Stimulated activated CD8-positive, alpha-beta memory T cell treated with anti-CD3 and anti-CD28 coated beads, Interleukin-12 subunit alpha, Interleukin-12 subunit beta, amount 100 ng/mL, for 4 hours (primary cell): ENCODE data around the gene TTC7B.

ENCODE experiments used
- DNase-seq: peaks from one replicate; pipeline ENCODE4 v3.0.0-alpha.2; 2020; ENCODE audit warnings: low read depth

The TTC7B gene

DNA sequence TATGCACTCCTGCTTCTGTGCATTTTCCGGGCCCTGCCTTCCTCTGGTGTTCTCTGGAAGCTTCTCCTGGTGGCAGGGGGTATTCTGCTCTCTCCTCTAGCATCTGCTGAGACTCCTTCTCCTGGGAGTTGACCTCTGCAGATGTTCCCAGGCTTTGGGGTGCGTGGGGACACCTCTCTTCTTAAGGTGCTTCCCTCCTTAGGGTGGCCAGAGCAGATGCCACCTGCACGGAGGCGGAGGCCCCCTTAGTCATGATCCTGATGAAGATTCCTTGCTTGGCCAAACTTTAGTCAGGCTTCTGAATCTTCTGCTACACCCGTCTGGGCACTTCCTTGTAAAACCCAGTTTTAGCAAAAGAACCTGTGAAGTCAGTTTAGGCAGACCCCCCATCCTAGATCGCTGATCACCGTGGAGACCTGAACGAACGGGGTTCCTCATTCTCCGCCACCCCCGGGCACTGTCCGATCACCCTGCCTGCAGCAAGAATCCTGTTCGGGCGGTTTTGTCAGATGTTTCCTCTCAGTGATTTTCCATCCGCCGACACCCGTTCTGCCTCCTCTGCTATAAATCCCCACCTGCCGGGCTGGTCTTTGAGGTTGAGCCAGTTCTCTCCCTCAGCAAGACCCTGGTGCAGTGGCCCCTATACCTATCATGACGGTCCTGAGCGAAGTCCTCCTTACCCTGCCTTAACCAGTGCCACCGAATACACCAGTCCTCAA lies 307.5 kb downstream of the TTC7B start:
- no peak for DNase-seq

DNA sequence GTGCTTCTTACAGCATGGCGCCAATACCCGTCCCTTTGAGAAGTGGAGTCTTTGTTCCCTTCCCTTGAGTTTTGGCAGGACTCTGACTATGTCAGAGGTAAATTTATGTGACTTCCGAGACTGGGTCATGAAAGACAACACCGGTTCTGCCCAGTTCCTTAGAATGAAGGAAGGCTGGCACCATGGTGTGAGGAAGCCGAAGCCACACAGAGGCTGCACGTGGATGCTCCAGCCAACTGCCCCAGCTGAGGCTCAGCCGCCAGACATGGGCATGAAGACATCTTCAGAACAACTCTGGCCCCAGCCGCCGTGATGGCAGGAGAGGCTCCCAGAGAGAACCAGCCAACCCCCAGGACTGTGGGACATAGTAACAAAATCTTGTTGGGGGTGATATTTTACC lies 308.2 kb downstream of the TTC7B start:
- no peak for DNase-seq

DNA sequence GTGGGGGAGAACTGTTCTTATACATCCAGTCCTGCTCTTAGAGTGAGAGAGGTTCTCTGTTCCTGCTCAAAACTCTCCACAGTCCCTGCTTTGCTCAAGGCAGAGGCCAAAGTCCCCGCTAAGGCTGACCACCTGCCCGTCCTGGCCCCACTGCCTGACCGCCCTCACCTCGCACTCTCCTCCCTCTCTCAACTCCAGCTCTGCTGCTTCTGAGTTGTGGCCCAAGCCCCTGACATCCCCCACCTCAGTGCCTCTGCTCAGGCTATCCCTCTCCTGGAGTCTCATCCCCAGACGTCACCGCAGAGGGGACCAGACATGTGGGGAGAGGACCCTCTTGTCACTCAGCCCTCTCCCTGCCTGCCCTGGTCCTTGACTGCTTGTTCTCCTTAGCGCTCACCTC lies 308.8 kb downstream of the TTC7B start:
- DNase-seq: no peak

DNA sequence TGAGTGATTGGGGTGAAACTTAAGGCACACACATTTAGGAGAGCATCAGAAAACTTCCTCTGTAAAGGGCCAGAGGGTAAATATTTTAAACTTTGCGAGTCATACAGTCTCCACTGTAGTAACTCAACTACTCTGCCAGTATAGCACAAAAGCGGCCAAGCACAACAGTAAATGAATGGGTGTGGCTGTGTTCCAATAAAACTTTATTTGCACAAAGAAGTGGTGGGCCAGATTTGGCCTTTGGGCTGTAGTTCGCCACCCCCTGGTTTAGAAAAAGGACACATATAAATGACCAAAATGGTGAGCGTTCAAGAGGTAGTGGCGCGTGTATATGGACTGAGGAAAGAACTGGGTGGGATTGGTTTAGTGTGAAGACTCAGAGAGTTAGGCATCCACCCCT lies 309.5 kb downstream of the TTC7B start:
- DNase-seq: no peak

DNA sequence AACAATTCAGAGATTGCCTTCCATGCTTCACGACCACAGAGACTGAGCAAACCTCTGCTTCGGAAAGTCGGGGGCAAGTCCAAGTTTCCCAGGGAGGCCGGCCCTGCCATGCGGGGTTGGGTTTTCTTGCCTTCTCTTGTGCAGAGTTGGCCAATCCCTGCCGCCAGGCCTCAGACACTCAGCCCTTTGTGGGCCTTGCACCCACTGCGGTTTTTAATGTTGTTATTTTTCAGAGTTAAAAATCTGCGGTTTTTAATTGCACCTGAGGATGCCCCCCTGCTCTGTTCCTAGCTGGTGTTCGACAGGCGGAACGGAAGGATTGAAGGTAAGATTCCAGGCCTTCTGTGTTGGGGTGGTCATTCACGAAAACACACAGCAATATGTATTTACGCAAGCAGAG lies 310.7 kb downstream of the TTC7B start:
- DNase-seq: no peak

DNA sequence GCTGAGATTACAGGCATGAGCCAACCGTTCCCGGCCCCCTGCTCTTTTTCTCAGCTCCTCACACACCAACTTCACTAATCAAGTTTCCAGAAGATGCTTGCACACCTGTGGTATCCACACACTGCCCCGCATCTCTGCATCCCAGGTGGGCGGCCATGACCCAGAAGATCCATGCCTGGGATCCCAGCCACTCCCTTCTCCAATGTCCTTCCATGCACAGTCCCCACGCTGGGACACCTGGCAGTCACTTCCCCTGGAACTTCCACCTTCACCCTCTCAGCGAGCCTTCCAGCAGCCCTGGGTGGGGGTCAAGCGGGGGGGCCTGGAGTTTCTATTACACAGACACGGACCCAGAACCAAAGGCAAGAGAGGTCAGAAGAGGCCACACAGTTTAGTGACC lies 311.6 kb downstream of the TTC7B start:
- DNase-seq: no peak

DNA sequence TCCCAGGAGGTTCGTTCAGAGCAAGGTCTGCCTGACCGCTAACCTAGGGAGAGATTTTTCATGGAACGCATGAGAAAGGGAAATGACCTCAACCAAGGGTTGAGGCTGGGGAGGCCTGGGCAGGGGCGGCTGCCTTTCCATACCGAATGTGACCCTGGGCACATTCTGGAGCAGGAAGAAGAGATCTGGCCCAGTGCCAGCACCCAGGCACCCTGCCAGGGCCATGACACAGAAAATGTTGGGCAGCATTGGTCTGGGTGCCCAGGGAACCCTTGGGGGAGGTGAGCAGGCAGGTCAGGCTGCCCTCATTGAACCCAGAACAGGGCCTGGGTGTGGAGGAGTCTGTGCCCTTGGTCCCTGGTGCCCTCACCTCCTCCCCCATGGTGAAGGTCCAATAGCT lies 312.6 kb downstream of the TTC7B start:
- no peak for DNase-seq

DNA sequence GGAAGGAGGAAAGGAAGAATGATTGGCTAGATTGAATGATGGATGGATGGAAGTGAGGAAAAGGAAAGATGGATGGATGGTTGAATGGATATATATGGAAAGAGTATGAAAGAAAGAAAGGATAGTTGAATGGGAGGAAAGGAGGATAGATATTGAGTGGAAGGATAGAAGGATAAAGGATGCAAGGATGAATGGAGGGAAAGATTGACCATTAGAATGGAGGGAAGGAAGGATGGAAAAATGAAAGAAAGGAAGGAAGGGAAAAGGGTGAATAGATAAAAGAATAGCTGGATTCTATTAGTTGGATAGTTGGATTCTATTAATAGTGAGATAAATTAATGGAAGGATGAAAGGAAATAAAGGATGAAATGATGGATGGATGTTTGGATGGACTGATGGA lies 313.5 kb downstream of the TTC7B start:
- DNase-seq: no peak

DNA sequence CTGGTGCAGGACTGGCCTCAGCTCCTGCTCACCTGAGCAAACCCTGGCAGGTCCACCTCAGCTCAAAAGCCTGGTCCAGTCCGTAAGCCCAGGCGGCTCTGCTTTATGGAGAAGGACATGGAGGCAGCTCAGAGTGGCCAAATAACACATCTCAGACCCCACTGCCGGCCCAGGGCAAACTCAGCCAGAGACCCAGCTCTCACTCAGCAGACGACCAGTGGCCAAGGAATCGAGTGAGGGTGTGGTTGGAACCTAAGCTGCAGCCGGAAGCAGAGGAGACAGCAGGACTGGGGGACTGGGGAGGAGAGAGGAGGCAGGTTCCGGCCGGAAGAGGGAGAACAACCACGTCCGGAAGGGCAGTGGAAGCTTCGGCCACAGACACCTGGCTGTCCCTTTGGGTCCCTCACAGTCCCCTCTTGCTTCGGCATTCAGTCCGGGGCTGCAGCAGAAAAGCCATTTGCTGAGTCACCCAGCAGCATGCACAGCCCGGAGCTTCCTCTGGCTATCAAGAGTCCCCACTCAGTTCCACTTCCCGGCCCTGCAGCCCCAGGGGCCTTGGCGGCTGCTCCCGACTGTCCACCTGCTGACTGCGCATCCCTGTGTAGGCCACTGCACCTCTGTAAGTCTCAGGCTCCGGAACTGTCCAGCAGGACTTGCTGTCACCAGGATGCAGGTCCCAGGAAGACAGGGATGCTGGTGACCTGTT lies 315.4 kb downstream of the TTC7B start:
- no peak for DNase-seq

DNA sequence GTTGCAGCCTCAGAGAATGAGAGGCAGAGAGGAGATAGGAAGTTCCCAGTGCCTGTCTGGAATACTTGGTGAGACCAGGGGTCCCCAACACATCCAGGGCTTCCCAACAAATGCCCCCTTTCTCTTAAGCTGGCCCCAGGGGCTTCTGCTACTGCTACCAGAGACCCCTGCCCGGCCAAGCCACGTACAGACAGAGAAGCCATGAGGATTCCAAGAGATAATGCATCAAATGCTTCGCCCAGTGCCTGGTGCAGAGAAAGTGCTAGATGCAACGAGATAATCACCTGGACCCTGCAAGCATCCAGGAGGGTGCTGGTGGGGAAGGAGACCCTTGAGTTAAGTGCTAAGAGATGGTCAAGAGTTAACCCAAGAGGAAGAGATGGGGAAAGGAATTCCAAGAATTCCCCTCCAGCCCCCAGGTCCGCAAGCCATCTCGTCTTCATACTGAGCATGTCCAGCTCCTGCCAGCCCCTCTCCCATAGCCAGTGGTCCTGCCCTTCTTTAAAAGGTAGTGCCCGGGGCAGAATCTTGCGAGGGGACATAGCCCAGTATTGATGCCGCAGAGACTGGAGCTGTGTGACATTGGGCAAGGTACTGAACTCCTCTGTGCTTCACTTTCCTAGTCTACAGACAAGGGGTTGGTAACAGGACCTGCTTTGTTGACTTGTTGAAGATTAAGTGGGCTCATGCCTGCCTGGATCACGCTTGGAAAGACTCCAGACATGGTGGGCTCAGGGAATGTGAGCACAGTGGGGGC lies 316.1 kb downstream of the TTC7B start:
- no peak for DNase-seq

DNA sequence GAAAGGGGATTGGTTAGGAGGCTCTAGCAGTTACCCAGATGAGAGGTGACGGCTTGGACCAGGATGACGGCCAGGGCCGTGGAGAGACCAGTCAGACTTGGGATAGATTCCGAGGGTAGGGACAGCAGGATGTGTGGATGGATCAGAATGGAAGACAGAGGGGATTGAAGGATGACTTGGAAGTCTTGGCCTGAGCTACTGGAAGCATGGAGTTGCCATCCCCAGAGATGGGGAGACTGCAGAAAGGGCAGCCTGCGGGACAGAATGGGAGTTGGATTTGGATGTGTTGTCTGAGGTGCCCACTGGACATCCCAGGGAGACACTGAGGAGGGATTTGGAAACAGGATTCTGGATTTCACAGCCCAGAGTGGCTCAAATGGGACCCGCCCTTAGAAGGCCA lies 317.1 kb downstream of the TTC7B start:
- DNase-seq: no peak

DNA sequence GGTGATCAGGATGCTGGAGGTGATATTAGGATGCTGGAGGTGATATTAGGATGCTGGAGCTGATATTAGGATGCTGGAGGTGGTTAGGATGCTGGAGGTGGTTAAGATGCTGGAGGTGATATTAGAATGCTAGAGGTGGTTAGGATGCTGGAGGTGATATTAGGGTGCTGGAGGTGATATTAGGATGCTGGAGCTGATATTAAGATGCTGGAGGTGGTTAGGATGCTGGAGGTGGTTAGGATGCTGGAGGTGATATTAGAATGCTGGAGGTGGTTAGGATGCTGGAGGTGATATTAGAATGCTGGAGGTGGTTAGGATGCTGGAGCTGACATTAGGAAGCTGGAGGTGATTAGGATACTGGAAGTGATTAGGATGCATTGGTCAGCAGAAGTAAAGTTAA lies 318.0 kb downstream of the TTC7B start:
- no peak for DNase-seq

DNA sequence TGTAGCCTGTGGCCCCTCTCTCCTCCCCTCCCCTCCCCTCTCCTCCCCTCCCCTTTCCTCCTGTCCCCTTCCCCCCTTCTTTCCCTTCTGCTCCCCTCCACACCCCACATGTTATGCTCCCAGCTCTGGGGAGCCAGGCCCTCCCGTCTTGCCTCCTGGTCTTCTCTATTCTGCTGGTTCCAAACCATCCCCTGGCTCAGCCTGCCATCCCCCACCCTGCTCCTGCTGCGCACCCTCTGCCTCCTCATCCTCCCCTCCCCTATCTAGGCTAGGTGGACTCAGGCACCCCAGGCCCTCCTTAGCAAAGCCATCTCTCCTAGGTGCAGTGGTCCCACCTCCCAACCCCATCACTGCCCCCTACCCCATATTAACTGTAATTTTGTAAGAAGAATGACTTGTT lies 319.9 kb downstream of the TTC7B start:
- DNase-seq: no peak

DNA sequence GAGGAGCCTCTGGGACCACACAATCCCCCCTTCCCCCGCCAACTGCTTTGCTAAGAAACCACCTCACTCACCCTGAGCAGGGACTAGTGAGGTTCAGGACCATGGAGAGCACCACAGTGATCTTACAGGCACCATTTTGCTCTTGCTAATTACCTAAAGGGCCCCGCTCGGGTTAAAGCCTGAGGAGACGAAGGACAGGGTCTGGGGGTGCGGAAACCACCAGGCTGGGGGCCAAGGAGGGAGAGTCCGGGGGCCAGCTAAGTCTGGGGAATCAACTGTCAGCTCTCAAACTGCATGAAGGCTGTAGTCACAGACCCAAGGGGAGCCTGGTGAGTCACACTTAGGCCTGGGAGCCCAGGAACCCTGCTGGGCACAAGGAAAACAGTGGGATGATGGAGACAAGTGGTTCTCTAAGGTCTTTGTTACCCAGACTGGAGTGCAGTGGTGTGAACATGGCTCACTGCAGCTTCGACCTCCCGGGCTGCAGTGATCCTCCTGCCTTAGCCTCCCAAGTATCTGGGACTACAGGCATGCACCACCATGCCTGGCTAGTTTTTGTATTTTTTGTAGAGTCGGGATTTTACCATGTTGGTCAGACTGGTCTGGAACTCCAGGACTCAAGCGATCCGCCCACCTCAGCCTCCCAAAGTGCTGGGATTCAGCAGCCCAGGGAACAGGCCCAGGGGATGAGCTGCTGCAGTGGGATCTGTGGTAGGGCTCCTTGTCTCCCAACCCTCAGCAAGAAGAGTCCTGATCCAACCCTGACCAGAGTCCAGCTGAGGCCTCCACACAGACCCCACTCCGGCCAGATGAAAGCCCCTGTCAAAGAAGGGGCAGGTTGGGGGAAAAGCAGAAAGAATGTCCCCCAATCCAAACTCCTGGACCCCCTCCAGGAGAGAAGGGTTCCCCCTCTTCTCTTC lies 320.6 kb downstream of the TTC7B start:
- DNase-seq: no peak

DNA sequence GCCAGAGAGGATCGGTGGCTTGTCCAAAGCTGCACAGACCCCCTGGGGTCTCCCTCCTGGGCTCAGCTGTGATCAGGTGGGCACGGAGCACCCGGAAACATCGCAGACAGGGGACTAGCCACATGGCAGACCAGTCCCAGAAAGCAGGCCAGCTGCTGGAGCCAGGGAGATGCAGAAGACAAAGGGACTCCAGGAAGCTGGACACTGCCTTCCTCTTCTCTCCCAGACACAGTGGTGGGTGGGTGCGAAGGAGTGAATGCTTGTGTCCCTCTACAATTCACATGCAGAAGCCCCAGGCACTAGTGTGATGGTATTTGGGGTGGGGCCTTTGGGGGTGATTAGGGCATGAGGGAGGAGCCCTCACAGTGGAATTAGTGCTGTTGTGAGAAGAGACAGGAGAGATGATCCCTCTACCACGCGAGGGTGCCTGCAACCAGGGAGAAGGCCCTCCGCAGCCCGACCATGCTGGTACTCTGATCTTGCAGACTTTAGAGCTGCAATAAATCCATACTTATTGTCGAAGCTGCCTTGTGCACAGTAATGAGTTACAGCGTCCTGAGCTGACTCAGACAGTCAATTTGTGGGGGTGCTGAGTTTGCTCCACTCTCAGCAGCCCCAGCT lies 324.2 kb downstream of the TTC7B start:
- DNase-seq: no peak

DNA sequence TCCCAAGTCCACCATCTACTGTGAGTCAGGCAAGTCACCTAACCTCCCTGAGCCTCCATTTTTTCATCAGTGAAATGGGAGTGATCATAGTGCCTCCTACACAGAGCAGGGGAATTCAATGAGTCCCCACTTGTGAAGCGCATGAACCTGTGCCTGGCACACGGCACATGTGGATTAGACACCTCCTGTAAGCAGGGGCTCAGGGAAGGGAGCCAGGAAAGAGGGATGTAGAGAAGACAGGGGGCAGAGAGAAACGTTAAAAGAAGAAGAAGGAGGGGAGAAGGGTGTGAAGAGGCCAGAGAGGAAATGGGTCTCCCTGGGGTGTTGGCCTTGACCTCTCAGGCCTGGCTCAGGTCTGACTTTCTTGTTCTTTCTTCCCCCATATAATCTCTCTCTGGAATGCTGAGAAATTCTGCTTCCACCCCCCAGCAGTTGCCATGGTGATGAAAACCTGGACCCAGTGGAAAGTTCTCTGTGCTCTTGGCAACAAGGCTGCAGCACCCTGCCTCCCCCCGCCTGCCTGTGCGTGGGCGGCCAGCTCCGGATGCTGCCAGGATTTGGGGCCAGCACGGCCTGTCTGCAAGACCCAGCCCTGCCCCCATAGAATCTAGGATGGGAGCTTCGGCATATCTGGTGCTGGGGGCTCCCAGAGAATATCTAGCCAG lies 324.9 kb downstream of the TTC7B start:
- no peak for DNase-seq

DNA sequence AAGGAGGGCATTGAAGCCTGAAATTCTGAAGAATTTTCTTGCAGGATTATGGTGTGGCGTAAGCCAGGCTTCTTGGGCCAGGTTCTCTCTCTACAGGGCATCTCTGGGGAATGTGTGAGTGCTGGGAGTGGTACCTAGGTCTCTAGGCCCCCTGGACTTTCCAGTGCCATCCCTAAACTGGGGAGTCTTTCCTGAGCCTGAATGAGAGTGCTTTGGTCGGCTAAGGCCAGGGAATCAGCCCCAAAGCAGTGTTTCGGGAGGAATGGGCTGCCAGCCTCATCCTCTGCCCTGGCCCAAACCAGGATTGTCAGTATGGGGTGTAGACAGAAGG lies 325.5 kb downstream of the TTC7B start:
- DNase-seq: no peak

DNA sequence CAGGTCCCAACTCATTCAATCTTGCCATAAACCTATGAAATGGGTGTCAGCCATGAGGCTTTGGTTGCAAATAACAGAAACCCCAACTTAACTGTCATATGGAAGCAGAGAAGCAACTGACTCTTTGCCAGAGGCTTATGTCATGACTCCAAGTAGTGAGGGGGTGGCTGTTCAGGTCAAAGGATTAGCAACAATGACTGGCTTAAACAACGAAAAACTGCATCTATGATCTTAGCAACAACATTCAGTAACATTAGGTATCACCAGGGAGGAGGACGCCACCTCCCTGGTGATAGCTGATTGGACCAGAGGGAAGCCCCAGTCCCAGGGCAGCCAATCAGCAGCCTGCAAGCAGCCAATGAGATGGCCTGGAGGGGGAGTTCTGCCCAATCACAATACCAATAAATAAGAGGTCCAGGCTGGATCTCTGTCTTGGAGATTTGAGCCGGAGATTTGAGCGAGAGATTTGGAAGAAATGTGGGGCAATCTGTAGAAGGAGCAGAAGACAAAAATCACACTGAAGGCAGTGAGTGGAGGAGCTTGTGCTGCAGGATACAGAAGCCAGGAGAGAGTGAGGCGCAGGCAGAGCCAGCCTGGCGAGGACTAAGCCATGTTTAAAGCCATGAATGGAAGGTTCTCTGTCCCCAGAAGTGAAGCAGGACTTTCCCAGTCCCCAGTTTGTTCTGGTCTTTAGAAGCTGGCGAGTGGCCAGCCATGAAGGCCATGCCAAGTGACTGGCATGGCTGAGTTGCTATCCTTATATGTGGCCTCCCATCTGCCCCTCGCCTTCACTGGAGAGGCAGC lies 326.1 kb downstream of the TTC7B start:
- no peak for DNase-seq

DNA sequence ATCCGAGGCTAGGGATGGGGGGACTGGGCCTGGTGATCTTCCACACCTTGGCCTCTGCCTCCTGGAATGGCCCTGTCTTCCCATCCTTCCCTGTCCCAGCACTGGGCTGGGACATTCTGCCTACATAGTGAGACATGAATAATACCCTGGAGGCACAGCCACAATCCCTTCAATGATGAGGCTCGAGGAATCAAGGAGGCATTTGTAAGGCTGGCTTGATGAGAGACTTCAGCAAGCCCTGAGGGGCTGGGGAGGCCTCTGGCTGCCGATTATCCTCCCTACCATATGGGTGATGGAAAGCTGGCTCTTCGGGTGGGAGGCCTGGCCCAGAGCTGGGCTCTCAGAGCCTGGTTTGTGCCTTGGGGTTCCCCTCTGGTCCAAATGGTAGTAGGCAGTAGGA lies 326.9 kb downstream of the TTC7B start:
- DNase-seq: no peak

DNA sequence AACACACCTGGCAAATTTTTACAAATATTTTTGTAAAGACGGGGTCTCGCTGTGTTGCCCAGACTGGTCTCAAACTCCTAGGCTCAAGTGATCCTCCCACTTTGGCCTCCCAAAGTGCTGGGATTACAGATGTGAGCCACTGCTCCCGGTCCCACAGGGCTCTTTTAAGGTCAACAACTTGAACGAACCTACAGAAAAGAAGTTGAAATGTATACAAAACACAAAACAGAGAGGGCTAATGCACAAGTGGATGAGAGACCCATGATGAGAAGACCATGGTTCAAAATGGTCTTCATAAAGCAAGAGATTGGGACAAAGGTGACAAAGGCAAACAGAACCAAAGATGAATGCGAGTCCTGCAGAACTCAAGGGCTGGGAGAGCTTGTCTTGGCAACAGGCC lies 328.0 kb downstream of the TTC7B start:
- no peak for DNase-seq
